ENCODE data around the gene NRXN3. TPM values are rescaled to one million over a fixed set of nuclear protein-coding genes. Genes with fewer than 3 reads are reported as not detected.

Gene NRXN3
- 0.75 to 1.2 TPM (median 1.0 TPM) in 5 replicates for total RNA-seq (2022; extraction: Qiagen RNA extraction)

GRCh38 chr14:78170203-78170602, at the start of gene NRXN3:
NRXN3 (plus strand) TSS chr14:78170373; CDS start chr14:78243094, 72,721 bp downstream.

Data from A549 treated with CORT108297 at 1 μM for 4 hours (cell line).